ENCODE measurements around the gene SMTNL1. TPM values are rescaled to one million over a fixed set of nuclear protein-coding genes. Genes with fewer than 3 reads are reported as not detected.
"Not testable (repeated sequence)": the region's sequence is repeated elsewhere in the genome, so short reads cannot be mapped to it uniquely, and the experiment has no call there.

SMTNL1 gene
- total RNA-seq, 1 experiment from 2014 or later = not detected

- no peak for DNase-seq (ENCODE audit: low read depth)
Measured at GRCh38 chr11:57508341-57509170, 28.8 kb upstream of the SMTNL1 start.

- DNase-seq (ENCODE audit: low read depth) = no peak
Measured at GRCh38 chr11:57511741-57512430, 25.5 kb upstream of the SMTNL1 start.

GRCh38 chr11:57512646-57513451 is 24.5 kb upstream of the SMTNL1 start:
- no peak for DNase-seq (ENCODE audit: low read depth)

GRCh38 chr11:57513452-57513795 is 24.0 kb upstream of the SMTNL1 start:
- DNase-seq (ENCODE audit: low read depth) = no peak

GRCh38 chr11:57513911-57514537 is 23.4 kb upstream of the SMTNL1 start:
- DNase-seq (ENCODE audit: low read depth) = no peak

GRCh38 chr11:57514538-57515331 is 22.7 kb upstream of the SMTNL1 start:
- no peak for DNase-seq (ENCODE audit: low read depth)

- peak; percentile 55 for DNase-seq (ENCODE audit: low read depth)
Measured at GRCh38 chr11:57515332-57516060, 21.9 kb upstream of the SMTNL1 start, which contains the start of gene SLC43A1. Gene SLC43A1 (minus strand): TSS chr11:57515702. CDS start chr11:57514111, 1,591 bp downstream.

GRCh38 chr11:57516061-57516443 is 21.3 kb upstream of the SMTNL1 start:
- no peak for DNase-seq (ENCODE audit: low read depth)

- no peak for DNase-seq (ENCODE audit: low read depth)
Measured at GRCh38 chr11:57521116-57521515, 16.3 kb upstream of the SMTNL1 start.

GRCh38 chr11:57523419-57523818 is 14.0 kb upstream of the SMTNL1 start:
- DNase-seq (ENCODE audit: low read depth) = no peak

- peak; percentile 44 for DNase-seq (ENCODE audit: low read depth)
Measured at GRCh38 chr11:57527056-57527631, 10.3 kb upstream of the SMTNL1 start.

- DNase-seq (ENCODE audit: low read depth) = no peak
Measured at GRCh38 chr11:57529012-57529411, 8.4 kb upstream of the SMTNL1 start.

GRCh38 chr11:57530215-57530595 is 7.2 kb upstream of the SMTNL1 start:
- no peak for DNase-seq (ENCODE audit: low read depth)

GRCh38 chr11:57530596-57531507 is 6.5 kb upstream of the SMTNL1 start, which contains the start of gene TIMM10:
Gene TIMM10 (minus strand): TSS chr11:57530754. CDS start chr11:57530189, 565 bp downstream.
- peak; percentile 97 for DNase-seq (ENCODE audit: low read depth)

- not testable (repeated sequence) for DNase-seq (ENCODE audit: low read depth)
Measured at GRCh38 chr11:57534449-57534848, 2.9 kb upstream of the SMTNL1 start.

GRCh38 chr11:57539342-57539741 is 1.9 kb downstream of the SMTNL1 start:
- DNase-seq (ENCODE audit: low read depth) = no peak

- DNase-seq (ENCODE audit: low read depth) = peak; percentile 32
Measured at GRCh38 chr11:57541169-57541568, 3.8 kb downstream of the SMTNL1 start.

GRCh38 chr11:57542582-57542981 is 5.2 kb downstream of the SMTNL1 start:
- DNase-seq (ENCODE audit: low read depth) = no peak

- no peak for DNase-seq (ENCODE audit: low read depth)
Measured at GRCh38 chr11:57543593-57543992, 6.2 kb downstream of the SMTNL1 start.
